GM23338 (cell line): Measurements from ENCODE around the gene OTUD1. TPM values are rescaled to one million over a fixed set of nuclear protein-coding genes. Genes with fewer than 3 reads are reported as not detected.

Source experiments
- ATAC-seq: fragments of 200-7000 bp; cut with Tn5 transposase; 3 replicates; pipeline ENCODE4 v1.9.1; 2020
- DNase-seq: peaks from one replicate; pipeline ENCODE4 v3.0.0-alpha.2; 2015; ENCODE audit warnings: low spot score
- H2AFZ ChIP-seq: fragments of 200-600 bp; sonication (generic); 2 replicates; pipeline ENCODE4 v1.8.0; 2016; ENCODE audit warnings: antibody characterized with exemption, mild to moderate bottlenecking, moderate library complexity
- H3F3A ChIP-seq: fragments of 200-600 bp; sonication (generic); replicated peaks from 2 replicates; pipeline ENCODE4 v1.8.0; 2017; ENCODE audit warnings: antibody characterized with exemption, mixed run types, low read depth
- H3K27ac ChIP-seq: fragments of 200-600 bp; sonication (generic); 2 replicates; pipeline ENCODE4 v1.6.1; 2016; ENCODE audit warnings: low read depth
- H3K27me3 ChIP-seq: fragments of 200-600 bp; sonication (generic); 2 replicates; pipeline ENCODE4 v1.8.0; 2016; ENCODE audit warnings: mild to moderate bottlenecking, mixed run types, moderate library complexity; ENCODE audit not compliant: insufficient read depth
- H3K36me3 ChIP-seq: fragments of 200-600 bp; sonication (generic); 2 replicates; pipeline ENCODE4 v1.8.0; 2016; ENCODE audit warnings: mild to moderate bottlenecking; ENCODE audit not compliant: insufficient read depth
- H3K4me1 ChIP-seq: fragments of 200-600 bp; sonication (generic); 2 replicates; pipeline ENCODE4 v1.8.0; 2016; ENCODE audit warnings: mild to moderate bottlenecking, moderate library complexity; ENCODE audit not compliant: insufficient read depth
- H3K4me2 ChIP-seq: fragments of 200-600 bp; sonication (generic); 2 replicates; pipeline ENCODE4 v1.7.1; 2017; ENCODE audit warnings: mixed run types
- H3K4me3 ChIP-seq: fragments of 200-600 bp; sonication (generic); 2 replicates; pipeline ENCODE4 v1.6.1; 2016; ENCODE audit warnings: mixed run types
- H3K79me2 ChIP-seq: fragments of 200-600 bp; sonication (generic); replicated peaks from 2 replicates; pipeline ENCODE4 v1.8.0; 2017; ENCODE audit warnings: mild to moderate bottlenecking; ENCODE audit not compliant: insufficient read depth
- H3K9me2 ChIP-seq: fragments of 200-600 bp; sonication (generic); 2 replicates; pipeline ENCODE4 v1.8.0; 2017; ENCODE audit not compliant: insufficient read depth
- H4K20me1 ChIP-seq: fragments of 200-600 bp; sonication (generic); replicated peaks from 2 replicates; pipeline ENCODE4 v1.8.0; 2017; ENCODE audit warnings: mild to moderate bottlenecking; ENCODE audit not compliant: insufficient read depth
- H3K27ac Mint-ChIP-seq: 2 replicates; pipeline ENCODE4 v1.8.0; 2020; ENCODE audit warnings: inconsistent platforms, mild to moderate bottlenecking, moderate library complexity, mixed read lengths
- H3K27me3 Mint-ChIP-seq: 3 replicates; pipeline ENCODE4 v1.8.0; 2022; ENCODE audit warnings: low read depth, mild to moderate bottlenecking, moderate library complexity, mixed read lengths, inconsistent platforms; ENCODE audit not compliant: insufficient read depth, poor library complexity
- H3K36me3 Mint-ChIP-seq: 3 replicates; pipeline ENCODE4 v1.8.0; 2021; ENCODE audit warnings: low read depth, mild to moderate bottlenecking, inconsistent platforms, moderate library complexity, mixed read lengths
- H3K4me1 Mint-ChIP-seq: 3 replicates; pipeline ENCODE4 v1.8.0; 2020; ENCODE audit warnings: mild to moderate bottlenecking, inconsistent platforms, mixed read lengths
- H3K4me3 Mint-ChIP-seq: 3 replicates; pipeline ENCODE4 v1.8.0; 2021; ENCODE audit warnings: moderate library complexity, mild to moderate bottlenecking, inconsistent platforms, mixed read lengths
- H3K9me3 Mint-ChIP-seq: 3 replicates; pipeline ENCODE4 v1.8.0; 2020; ENCODE audit warnings: moderate library complexity, mild to moderate bottlenecking, inconsistent platforms, mixed read lengths
- JUNB ChIP-seq: IDR thresholded peaks from one replicate; pipeline ENCODE4 v1.6.1; 2016; ENCODE audit warnings: antibody characterized with exemption; ENCODE audit not compliant: unreplicated experiment
- NANOG ChIP-seq: IDR thresholded peaks from 2 replicates; pipeline ENCODE4 v1.6.1; 2016; ENCODE audit warnings: antibody characterized with exemption, borderline replicate concordance
- POLR2AphosphoS5 ChIP-seq: IDR thresholded peaks from 2 replicates; pipeline ENCODE4 v1.6.1; 2016; ENCODE audit warnings: antibody characterized with exemption, low read depth
- STAT1 ChIP-seq: IDR thresholded peaks from one replicate; pipeline ENCODE4 v1.6.1; 2016; ENCODE audit warnings: antibody characterized with exemption; ENCODE audit not compliant: unreplicated experiment
- ZNF331 ChIP-seq: fragments of 250-450 bp; sonication (Bioruptor Pico); IDR thresholded peaks from 2 replicates; pipeline ENCODE4 v1.5.0; 2020; ENCODE audit warnings: low read depth, mild to moderate bottlenecking, moderate library complexity
- polyA plus RNA-seq: library from polyadenylated mRNA; unstranded; fragments of >200 nt; fragmentation: Nextera tagmentation; extraction: Ambion mirVana; gene quantifications from 2 replicates; pipeline ENCODE4 v1.2.1, GENCODE V29; 2016
- total RNA-seq: library from RNA; depleted of rRNA; stranded (reverse); fragments of >200 nt; shearing (Covaris generic); gene quantifications from 2 replicates; pipeline ENCODE4 v1.2.3, GENCODE V29; 2014
- TF ChIP-seq, protein P1 (sequence below): fragments of 250-450 bp; sonication (Bioruptor Pico); IDR thresholded peaks from 2 replicates; pipeline ENCODE4 v1.5.0; 2020; ENCODE audit warnings: mild to moderate bottlenecking, moderate library complexity
- TF ChIP-seq, protein P2 (sequence below): IDR thresholded peaks from 2 replicates; pipeline ENCODE4 v1.6.1; 2016; ENCODE audit warnings: antibody characterized with exemption
- TF ChIP-seq, protein P3 (sequence below), 2 experiments: fragments of 200-600 bp in 1 of 2; sonication (generic) in 1 of 2; conservative IDR thresholded peaks; 2 replicates each; pipeline versions ENCODE4 v1.5.1 to v1.6.1; 2016 to 2017; ENCODE audit warnings: antibody characterized with exemption in 2 of 2, low read depth in 2 of 2, mild to moderate bottlenecking in 2 of 2, moderate library complexity in 1 of 2

Gene OTUD1
- total and polyA plus RNA-seq, 2 experiments from 2014 or later = 2.5 to 8.3 TPM

DNA sequence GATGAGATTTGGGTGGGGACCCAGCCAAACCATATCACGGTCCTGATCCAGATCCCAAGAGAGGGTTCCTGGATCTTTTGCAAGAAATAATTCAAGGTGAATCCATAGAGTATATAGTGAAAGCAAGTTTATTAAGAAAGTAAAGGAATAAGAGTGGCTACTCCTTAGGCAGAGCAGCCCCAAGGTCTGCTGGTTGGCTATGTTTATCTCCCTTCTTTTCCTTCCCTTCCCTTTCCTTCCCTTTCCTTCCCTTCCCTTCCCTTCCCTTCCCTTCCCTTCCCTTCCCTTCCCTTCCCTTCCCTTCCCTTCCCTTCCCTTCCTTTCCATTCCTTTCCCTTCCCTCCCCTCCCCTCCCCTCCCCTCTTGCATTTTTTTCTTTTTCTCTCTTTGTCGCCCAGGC, 35.2 kb downstream of the OTUD1 start:
- no peaks in the 10 kb centered on the region; the same call in 2 of the 3 replicates for H3K9me3 Mint-ChIP-seq
- no peaks in the 10 kb centered on the region for H4K20me1 ChIP-seq
- TF ChIP-seq, protein P1, sequence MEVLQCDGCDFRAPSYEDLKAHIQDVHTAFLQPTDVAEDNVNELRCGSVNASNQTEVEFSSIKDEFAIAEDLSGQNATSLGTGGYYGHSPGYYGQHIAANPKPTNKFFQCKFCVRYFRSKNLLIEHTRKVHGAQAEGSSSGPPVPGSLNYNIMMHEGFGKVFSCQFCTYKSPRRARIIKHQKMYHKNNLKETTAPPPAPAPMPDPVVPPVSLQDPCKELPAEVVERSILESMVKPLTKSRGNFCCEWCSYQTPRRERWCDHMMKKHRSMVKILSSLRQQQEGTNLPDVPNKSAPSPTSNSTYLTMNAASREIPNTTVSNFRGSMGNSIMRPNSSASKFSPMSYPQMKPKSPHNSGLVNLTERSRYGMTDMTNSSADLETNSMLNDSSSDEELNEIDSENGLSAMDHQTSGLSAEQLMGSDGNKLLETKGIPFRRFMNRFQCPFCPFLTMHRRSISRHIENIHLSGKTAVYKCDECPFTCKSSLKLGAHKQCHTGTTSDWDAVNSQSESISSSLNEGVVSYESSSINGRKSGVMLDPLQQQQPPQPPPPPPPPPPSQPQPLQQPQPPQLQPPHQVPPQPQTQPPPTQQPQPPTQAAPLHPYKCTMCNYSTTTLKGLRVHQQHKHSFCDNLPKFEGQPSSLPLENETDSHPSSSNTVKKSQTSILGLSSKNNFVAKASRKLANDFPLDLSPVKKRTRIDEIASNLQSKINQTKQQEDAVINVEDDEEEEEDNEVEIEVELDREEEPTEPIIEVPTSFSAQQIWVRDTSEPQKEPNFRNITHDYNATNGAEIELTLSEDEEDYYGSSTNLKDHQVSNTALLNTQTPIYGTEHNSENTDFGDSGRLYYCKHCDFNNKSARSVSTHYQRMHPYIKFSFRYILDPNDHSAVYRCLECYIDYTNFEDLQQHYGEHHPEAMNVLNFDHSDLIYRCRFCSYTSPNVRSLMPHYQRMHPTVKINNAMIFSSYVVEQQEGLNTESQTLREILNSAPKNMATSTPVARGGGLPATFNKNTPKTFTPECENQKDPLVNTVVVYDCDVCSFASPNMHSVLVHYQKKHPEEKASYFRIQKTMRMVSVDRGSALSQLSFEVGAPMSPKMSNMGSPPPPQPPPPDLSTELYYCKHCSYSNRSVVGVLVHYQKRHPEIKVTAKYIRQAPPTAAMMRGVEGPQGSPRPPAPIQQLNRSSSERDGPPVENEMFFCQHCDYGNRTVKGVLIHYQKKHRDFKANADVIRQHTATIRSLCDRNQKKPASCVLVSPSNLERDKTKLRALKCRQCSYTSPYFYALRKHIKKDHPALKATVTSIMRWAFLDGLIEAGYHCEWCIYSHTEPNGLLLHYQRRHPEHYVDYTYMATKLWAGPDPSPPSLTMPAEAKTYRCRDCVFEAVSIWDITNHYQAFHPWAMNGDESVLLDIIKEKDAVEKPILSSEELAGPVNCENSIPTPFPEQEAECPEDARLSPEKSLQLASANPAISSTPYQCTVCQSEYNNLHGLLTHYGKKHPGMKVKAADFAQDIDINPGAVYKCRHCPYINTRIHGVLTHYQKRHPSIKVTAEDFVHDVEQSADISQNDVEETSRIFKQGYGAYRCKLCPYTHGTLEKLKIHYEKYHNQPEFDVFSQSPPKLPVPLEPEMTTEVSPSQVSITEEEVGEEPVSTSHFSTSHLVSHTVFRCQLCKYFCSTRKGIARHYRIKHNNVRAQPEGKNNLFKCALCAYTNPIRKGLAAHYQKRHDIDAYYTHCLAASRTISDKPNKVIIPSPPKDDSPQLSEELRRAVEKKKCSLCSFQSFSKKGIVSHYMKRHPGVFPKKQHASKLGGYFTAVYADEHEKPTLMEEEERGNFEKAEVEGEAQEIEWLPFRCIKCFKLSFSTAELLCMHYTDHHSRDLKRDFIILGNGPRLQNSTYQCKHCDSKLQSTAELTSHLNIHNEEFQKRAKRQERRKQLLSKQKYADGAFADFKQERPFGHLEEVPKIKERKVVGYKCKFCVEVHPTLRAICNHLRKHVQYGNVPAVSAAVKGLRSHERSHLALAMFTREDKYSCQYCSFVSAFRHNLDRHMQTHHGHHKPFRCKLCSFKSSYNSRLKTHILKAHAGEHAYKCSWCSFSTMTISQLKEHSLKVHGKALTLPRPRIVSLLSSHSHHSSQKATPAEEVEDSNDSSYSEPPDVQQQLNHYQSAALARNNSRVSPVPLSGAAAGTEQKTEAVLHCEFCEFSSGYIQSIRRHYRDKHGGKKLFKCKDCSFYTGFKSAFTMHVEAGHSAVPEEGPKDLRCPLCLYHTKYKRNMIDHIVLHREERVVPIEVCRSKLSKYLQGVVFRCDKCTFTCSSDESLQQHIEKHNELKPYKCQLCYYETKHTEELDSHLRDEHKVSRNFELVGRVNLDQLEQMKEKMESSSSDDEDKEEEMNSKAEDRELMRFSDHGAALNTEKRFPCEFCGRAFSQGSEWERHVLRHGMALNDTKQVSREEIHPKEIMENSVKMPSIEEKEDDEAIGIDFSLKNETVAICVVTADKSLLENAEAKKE = no peak
- TF ChIP-seq, protein P2, sequence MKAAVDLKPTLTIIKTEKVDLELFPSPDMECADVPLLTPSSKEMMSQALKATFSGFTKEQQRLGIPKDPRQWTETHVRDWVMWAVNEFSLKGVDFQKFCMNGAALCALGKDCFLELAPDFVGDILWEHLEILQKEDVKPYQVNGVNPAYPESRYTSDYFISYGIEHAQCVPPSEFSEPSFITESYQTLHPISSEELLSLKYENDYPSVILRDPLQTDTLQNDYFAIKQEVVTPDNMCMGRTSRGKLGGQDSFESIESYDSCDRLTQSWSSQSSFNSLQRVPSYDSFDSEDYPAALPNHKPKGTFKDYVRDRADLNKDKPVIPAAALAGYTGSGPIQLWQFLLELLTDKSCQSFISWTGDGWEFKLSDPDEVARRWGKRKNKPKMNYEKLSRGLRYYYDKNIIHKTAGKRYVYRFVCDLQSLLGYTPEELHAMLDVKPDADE = no peak
- no peak for DNase-seq
- H3K4me2 ChIP-seq = no peak overlapping the region
- H3K79me2 ChIP-seq = no peaks in the 10 kb centered on the region
- no peak overlapping the region for H3K4me3 ChIP-seq
- H3K4me1 Mint-ChIP-seq = peaks cover 16% of the 10 kb centered on the region
- H3K36me3 ChIP-seq = no peaks in the 10 kb centered on the region
- H3K27ac ChIP-seq = no peak overlapping the region
- no peak overlapping the region for H3K27ac Mint-ChIP-seq
- H3K9me2 ChIP-seq = no peaks in the 10 kb centered on the region
- H3K4me1 ChIP-seq = 0 out of 2 replicates have a peak, but pooled peaks cover 4% of the 10 kb centered on the region
- no peak overlapping the region for H3K4me3 Mint-ChIP-seq
- no peaks in the 10 kb centered on the region for H3K36me3 Mint-ChIP-seq
- no peak overlapping the region for H2AFZ ChIP-seq
- H3F3A ChIP-seq = no peaks in the 10 kb centered on the region
- no peaks in the 10 kb centered on the region for H3K27me3 Mint-ChIP-seq
- no peak for ATAC-seq
- no peaks in the 10 kb centered on the region for H3K27me3 ChIP-seq

DNA sequence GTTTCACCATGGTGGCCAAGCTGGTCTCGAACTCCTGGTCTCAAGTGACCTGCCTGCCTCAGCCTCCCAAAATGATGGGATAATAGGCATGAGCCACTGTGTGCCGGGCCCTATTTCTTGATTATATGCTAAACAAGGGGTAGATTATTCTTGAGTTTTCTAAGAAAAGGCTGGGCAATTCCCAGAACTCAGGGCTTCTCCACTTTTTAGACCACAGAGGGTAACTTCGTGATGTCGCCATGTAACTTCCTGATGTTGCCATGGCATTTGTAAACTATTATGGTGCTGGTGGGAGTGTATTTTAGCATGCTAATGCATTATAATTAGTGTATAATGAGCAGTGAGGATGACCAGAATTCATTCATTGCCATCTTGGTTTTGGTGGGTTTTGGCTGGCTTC, 35.8 kb downstream of the OTUD1 start:
- Histone ChIP-seq H3K79me2 (no peaks in the 10 kb centered on the region), H4K20me1 (no peaks in the 10 kb centered on the region), H3K4me1 (0 out of 2 replicates have a peak, but pooled peaks cover 4% of the 10 kb centered on the region), H2AFZ (no peak overlapping the region), H3K4me3 (no peak overlapping the region), H3K9me2 (no peaks in the 10 kb centered on the region), H3K27me3 (no peaks in the 10 kb centered on the region), H3K27ac (no peak overlapping the region), H3F3A (no peaks in the 10 kb centered on the region), H3K36me3 (no peaks in the 10 kb centered on the region), H3K4me2 (no peak overlapping the region)
- Mint-ChIP-seq H3K27me3 (no peaks in the 10 kb centered on the region), H3K4me3 (no peak overlapping the region), H3K4me1 (peaks cover 16% of the 10 kb centered on the region), H3K36me3 (no peaks in the 10 kb centered on the region), H3K27ac (no peak overlapping the region), H3K9me3 (no peaks in the 10 kb centered on the region; the same call in 2 of the 3 replicates)
- DNase-seq = no peak
- no peak for ATAC-seq
- TF ChIP-seq POLR2AphosphoS5 (no peak), JUNB (no peak), STAT1 (no peak), NANOG (no peak), ZNF331 (CRISPR knock-in tag) (no peak)
- TF ChIP-seq, protein P3, sequence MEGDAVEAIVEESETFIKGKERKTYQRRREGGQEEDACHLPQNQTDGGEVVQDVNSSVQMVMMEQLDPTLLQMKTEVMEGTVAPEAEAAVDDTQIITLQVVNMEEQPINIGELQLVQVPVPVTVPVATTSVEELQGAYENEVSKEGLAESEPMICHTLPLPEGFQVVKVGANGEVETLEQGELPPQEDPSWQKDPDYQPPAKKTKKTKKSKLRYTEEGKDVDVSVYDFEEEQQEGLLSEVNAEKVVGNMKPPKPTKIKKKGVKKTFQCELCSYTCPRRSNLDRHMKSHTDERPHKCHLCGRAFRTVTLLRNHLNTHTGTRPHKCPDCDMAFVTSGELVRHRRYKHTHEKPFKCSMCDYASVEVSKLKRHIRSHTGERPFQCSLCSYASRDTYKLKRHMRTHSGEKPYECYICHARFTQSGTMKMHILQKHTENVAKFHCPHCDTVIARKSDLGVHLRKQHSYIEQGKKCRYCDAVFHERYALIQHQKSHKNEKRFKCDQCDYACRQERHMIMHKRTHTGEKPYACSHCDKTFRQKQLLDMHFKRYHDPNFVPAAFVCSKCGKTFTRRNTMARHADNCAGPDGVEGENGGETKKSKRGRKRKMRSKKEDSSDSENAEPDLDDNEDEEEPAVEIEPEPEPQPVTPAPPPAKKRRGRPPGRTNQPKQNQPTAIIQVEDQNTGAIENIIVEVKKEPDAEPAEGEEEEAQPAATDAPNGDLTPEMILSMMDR (conservative IDR thresholded peaks at IDR 0.05; ENCODE audit: low read depth in 2 of 2) = no peak
